K562 (cell line): ENCODE measurements around the gene MTHFR. TPM values are rescaled to one million over a fixed set of nuclear protein-coding genes. Genes with fewer than 3 reads are reported as not detected.

Experiments
- ESRRA ChIP-seq: fragments of 450-650 bp; IDR thresholded peaks from 2 replicates; pipeline ENCODE4 v1.6.1; 2014; ENCODE audit warnings: low read depth, mild to moderate bottlenecking, moderate library complexity, borderline replicate concordance
- ETV1 ChIP-seq: fragments of 450-650 bp; conservative IDR thresholded peaks from 2 replicates; pipeline ENCODE4 v1.6.1; 2016; ENCODE audit warnings: missing genetic modification characterization, control low read depth, low read depth, missing compliant biosample characterization
- EZH2 ChIP-seq: IDR thresholded peaks from 2 replicates; pipeline ENCODE4 v1.6.1; 2012; ENCODE audit warnings: low read depth, mild to moderate bottlenecking, inconsistent platforms, low read length, borderline replicate concordance
- FOXK1 ChIP-seq: sonication (generic); formaldehyde crosslinking; IDR thresholded peaks from 2 replicates; pipeline ENCODE4 v1.8.0; 2022; ENCODE audit warnings: missing genetic modification reagents, mild to moderate bottlenecking, borderline replicate concordance
- MBD2 ChIP-seq: sonication (generic); IDR thresholded peaks from 2 replicates; pipeline ENCODE4 v1.6.1; 2016; ENCODE audit warnings: low read depth, borderline replicate concordance
- PHF21A ChIP-seq: fragments of 450-650 bp; IDR thresholded peaks from 2 replicates; pipeline ENCODE4 v1.6.1; 2017; ENCODE audit warnings: low read depth, borderline replicate concordance
- PHTF2 ChIP-seq: fragments of 250-450 bp; sonication (Bioruptor Pico); IDR thresholded peaks from 2 replicates; pipeline ENCODE4 v1.5.0; 2021; ENCODE audit warnings: mild to moderate bottlenecking
- SOX6 ChIP-seq: fragments of 450-650 bp; IDR thresholded peaks from 2 replicates; pipeline ENCODE4 v1.6.1; 2014; ENCODE audit warnings: mild to moderate bottlenecking
- TCF3 ChIP-seq: sonication (generic); formaldehyde crosslinking; IDR thresholded peaks from 2 replicates; pipeline ENCODE4 v1.4.0; 2020; ENCODE audit warnings: mild to moderate bottlenecking, missing genetic modification reagents
- ZC3H4 ChIP-seq: sonication (generic); formaldehyde crosslinking; IDR thresholded peaks from 2 replicates; pipeline ENCODE4 v1.9.0; 2021; ENCODE audit warnings: missing genetic modification reagents, borderline replicate concordance
- ZFP1 ChIP-seq: fragments of 450-650 bp; formaldehyde crosslinking; IDR thresholded peaks from 2 replicates; pipeline ENCODE4 v1.4.0; 2020; ENCODE audit warnings: mild to moderate bottlenecking, mixed read lengths
- ZNF12 ChIP-seq: sonication (generic); formaldehyde crosslinking; IDR thresholded peaks from 2 replicates; pipeline ENCODE4 v1.4.0; 2020; ENCODE audit warnings: mild to moderate bottlenecking, missing genetic modification reagents
- ZNF699 ChIP-seq: fragments of 250-450 bp; sonication (Bioruptor Pico); IDR thresholded peaks from 2 replicates; pipeline ENCODE4 v1.8.0; 2021; ENCODE audit warnings: mild to moderate bottlenecking, moderate library complexity; ENCODE audit not compliant: insufficient replicate concordance
- polyA plus RNA-seq, 8 experiments: library from polyadenylated mRNA; depleted of rRNA in 4 of 8; stranded (reverse) in 5 of 8; unstranded in 3 of 8; fragments of >200 nt; fragmentation: Nextera tagmentation in 2 of 8; fragmentation: Illumina TruSeq in 1 of 8; extraction: Ambion mirVana in 2 of 8; extraction: Trizol in 1 of 8; gene quantifications; 2 replicates each; pipeline versions ENCODE4 v1.2.1 to v1.2.3, GENCODE V29; 2011 to 2014; ENCODE audit warnings: inconsistent platforms in 1 of 8, missing spikeins in 1 of 8
- total RNA-seq, 7 experiments: library from RNA; depleted of rRNA in 6 of 7; stranded (reverse); fragments of >200 nt in 6 of 7; fragmentation: Illumina TruSeq in 2 of 7; extraction: Trizol in 2 of 7; gene quantifications; 2 replicates each; pipeline versions ENCODE4 v1.2.1 to v1.2.3, GENCODE V29; 2011 to 2021; ENCODE audit warnings: low replicate concordance in 1 of 7
- TF ChIP-seq, protein P1 (sequence below), 2 experiments: fragments of 450-650 bp in 1 of 2; sonication (generic) in 1 of 2; formaldehyde crosslinking in 1 of 2; IDR thresholded peaks; 2 replicates each; pipeline versions ENCODE4 v1.7.1 to v1.9.0; 2016 to 2022; ENCODE audit warnings: inconsistent platforms in 1 of 2, mild to moderate bottlenecking in 1 of 2, missing genetic modification reagents in 1 of 2
- TF ChIP-seq, protein P2 (sequence below): fragments of 450-650 bp; conservative IDR thresholded peaks from 2 replicates; pipeline ENCODE4 v1.6.1; 2016; ENCODE audit warnings: missing genetic modification characterization, low read depth, mild to moderate bottlenecking, control low read depth, missing compliant biosample characterization

Gene MTHFR
- total and polyA plus RNA-seq, 9 of the 15 experiments (the other 6 are each of a cell fraction or from before 2014, with no cell fraction given): 5.0 to 104 (median 62.6) TPM

DNA sequence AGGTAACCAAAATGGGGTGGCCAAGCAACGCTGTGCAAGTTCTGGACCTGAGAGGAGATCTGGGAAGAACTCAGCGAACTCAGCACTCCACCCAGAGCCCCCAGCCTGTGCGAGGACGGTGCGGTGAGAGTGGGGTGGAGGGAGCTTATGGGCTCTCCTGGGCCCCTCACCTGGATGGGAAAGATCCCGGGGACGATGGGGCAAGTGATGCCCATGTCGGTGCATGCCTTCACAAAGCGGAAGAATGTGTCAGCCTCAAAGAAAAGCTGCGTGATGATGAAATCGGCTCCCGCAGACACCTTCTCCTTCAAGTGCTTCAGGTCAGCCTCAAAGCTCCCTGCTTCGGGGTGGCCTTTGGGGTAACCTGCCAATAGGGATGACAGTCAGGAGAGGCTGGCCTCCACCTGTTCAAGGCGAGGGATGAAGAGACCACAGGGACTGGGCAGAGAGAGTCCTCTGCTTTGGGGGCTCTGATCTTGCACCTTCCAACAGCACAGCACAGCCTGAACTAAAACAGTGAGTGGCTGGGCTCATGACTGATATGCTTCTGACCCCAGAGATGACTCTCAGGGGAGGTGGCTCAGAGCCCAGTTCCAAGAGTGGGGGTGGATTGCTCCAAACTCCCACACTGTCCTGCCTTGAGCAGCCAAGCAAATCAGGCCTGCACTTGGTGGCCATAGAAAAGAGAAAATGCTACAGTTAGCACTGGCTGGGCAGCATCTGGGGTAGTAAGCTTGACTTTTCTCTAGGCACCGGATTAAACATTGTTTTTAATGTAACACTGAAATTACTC, 9.5 kb downstream of the MTHFR start (continued):
- TF ChIP-seq, protein P1, sequence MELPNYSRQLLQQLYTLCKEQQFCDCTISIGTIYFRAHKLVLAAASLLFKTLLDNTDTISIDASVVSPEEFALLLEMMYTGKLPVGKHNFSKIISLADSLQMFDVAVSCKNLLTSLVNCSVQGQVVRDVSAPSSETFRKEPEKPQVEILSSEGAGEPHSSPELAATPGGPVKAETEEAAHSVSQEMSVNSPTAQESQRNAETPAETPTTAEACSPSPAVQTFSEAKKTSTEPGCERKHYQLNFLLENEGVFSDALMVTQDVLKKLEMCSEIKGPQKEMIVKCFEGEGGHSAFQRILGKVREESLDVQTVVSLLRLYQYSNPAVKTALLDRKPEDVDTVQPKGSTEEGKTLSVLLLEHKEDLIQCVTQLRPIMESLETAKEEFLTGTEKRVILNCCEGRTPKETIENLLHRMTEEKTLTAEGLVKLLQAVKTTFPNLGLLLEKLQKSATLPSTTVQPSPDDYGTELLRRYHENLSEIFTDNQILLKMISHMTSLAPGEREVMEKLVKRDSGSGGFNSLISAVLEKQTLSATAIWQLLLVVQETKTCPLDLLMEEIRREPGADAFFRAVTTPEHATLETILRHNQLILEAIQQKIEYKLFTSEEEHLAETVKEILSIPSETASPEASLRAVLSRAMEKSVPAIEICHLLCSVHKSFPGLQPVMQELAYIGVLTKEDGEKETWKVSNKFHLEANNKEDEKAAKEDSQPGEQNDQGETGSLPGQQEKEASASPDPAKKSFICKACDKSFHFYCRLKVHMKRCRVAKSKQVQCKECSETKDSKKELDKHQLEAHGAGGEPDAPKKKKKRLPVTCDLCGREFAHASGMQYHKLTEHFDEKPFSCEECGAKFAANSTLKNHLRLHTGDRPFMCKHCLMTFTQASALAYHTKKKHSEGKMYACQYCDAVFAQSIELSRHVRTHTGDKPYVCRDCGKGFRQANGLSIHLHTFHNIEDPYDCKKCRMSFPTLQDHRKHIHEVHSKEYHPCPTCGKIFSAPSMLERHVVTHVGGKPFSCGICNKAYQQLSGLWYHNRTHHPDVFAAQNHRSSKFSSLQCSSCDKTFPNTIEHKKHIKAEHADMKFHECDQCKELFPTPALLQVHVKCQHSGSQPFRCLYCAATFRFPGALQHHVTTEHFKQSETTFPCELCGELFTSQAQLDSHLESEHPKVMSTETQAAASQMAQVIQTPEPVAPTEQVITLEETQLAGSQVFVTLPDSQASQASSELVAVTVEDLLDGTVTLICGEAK (IDR thresholded peaks at IDR 0.05): no peak
- TF ChIP-seq, protein P1 (CRISPR knock-in tag; IDR thresholded peaks at IDR 0.05): no peak
- 0 out of 2 replicates have a peak, but pooled peaks have one; percentile 47 for TF ChIP-seq PHTF2 (CRISPR knock-in tag)
- TF ChIP-seq FOXK1 (CRISPR knock-in tag): no peak; the same call in 1 of the 2 replicates
- no peak; the same call in 1 of the 2 replicates for TF ChIP-seq SOX6
- peak; percentile 58; the same call in 1 of the 2 replicates for TF ChIP-seq ZFP1 (CRISPR knock-in tag)
- TF ChIP-seq EZH2: no peak
- TF ChIP-seq, protein P2, sequence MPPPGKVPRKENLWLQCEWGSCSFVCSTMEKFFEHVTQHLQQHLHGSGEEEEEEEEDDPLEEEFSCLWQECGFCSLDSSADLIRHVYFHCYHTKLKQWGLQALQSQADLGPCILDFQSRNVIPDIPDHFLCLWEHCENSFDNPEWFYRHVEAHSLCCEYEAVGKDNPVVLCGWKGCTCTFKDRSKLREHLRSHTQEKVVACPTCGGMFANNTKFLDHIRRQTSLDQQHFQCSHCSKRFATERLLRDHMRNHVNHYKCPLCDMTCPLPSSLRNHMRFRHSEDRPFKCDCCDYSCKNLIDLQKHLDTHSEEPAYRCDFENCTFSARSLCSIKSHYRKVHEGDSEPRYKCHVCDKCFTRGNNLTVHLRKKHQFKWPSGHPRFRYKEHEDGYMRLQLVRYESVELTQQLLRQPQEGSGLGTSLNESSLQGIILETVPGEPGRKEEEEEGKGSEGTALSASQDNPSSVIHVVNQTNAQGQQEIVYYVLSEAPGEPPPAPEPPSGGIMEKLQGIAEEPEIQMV (tag): no peak
- TF ChIP-seq ZC3H4 (CRISPR knock-in tag): no peak
- TF ChIP-seq ZNF12 (CRISPR knock-in tag): 0 out of 2 replicates have a peak, but pooled peaks have one; percentile 50
- TF ChIP-seq MBD2: peak; percentile 47; the same call in 1 of the 2 replicates
- no peak for TF ChIP-seq PHF21A
- peak; percentile 63 for TF ChIP-seq TCF3 (CRISPR knock-in tag)
- no peak; the same call in 1 of the 2 replicates for TF ChIP-seq ETV1
- TF ChIP-seq ZNF699 (CRISPR knock-in tag): no peak
- TF ChIP-seq ESRRA: 0 out of 2 replicates have a peak, but pooled peaks have one; percentile 12
